MM.1S (cell line): ENCODE measurements around the gene POU5F1.
"Not testable (repeated sequence)": the region's sequence is repeated elsewhere in the genome, so short reads cannot be mapped to it uniquely, and the experiment has no call there.

ENCODE experiments used
- DNase-seq: peaks from one replicate; pipeline ENCODE4 v3.0.0-alpha.2; 2015
- H2AFZ ChIP-seq: fragments of 300-600 bp; sonication (generic); 2 replicates; pipeline ENCODE4 v1.6.0; 2016; ENCODE audit warnings: antibody characterized with exemption, low read length
- H3F3A ChIP-seq: fragments of 300-600 bp; sonication (generic); 2 replicates; pipeline ENCODE4 v1.6.1; 2016; ENCODE audit warnings: mild to moderate bottlenecking, antibody characterized with exemption, low read length, moderate library complexity, mixed read lengths; ENCODE audit not compliant: insufficient read depth
- H3K27ac ChIP-seq: fragments of 300-600 bp; sonication (generic); 2 replicates; pipeline ENCODE4 v1.5.1; 2016; ENCODE audit warnings: mild to moderate bottlenecking, low read length
- H3K27me3 ChIP-seq: fragments of 300-600 bp; sonication (generic); replicated peaks from 2 replicates; pipeline ENCODE4 v1.6.0; 2016; ENCODE audit warnings: low read length; ENCODE audit not compliant: insufficient read depth
- H3K36me3 ChIP-seq: fragments of 300-600 bp; sonication (generic); replicated peaks from 2 replicates; pipeline ENCODE4 v1.6.1; 2016; ENCODE audit warnings: mild to moderate bottlenecking, low read length, mixed read lengths; ENCODE audit not compliant: insufficient read depth
- H3K4me1 ChIP-seq: fragments of 300-600 bp; sonication (generic); 2 replicates; pipeline ENCODE4 v1.6.1; 2016; ENCODE audit warnings: low read length, mixed read lengths
- H3K4me2 ChIP-seq: fragments of 300-600 bp; sonication (generic); 2 replicates; pipeline ENCODE4 v1.6.0; 2016; ENCODE audit warnings: low read depth, low read length
- H3K4me3 ChIP-seq: fragments of 300-600 bp; sonication (generic); 2 replicates; pipeline ENCODE4 v1.5.1; 2016; ENCODE audit warnings: low read length, mixed read lengths
- H3K79me2 ChIP-seq: fragments of 300-600 bp; sonication (generic); 2 replicates; pipeline ENCODE4 v1.6.1; 2016; ENCODE audit warnings: mixed run types, low read length, mixed read lengths
- H3K9ac ChIP-seq: fragments of 300-600 bp; sonication (generic); 2 replicates; pipeline ENCODE4 v1.6.1; 2016; ENCODE audit warnings: low read length, mixed read lengths
- H3K9me2 ChIP-seq: fragments of 300-600 bp; sonication (generic); replicated peaks from 2 replicates; pipeline ENCODE4 v1.6.1; 2016; ENCODE audit warnings: mild to moderate bottlenecking, low read length, mixed read lengths; ENCODE audit not compliant: insufficient read depth
- H3K9me3 ChIP-seq: fragments of 300-600 bp; sonication (generic); replicated peaks from 2 replicates; pipeline ENCODE4 v1.6.1; 2016; ENCODE audit warnings: mild to moderate bottlenecking, low read length, mixed read lengths; ENCODE audit not compliant: insufficient read depth
- H4K20me1 ChIP-seq: fragments of 300-600 bp; sonication (generic); 2 replicates; pipeline ENCODE4 v1.6.1; 2016; ENCODE audit warnings: mild to moderate bottlenecking, low read length, moderate library complexity, mixed read lengths; ENCODE audit not compliant: insufficient read depth
- CTCF ChIP-seq: fragments of 300-600 bp; sonication (generic); IDR thresholded peaks from 2 replicates; pipeline ENCODE4 v1.5.1; 2016; ENCODE audit warnings: antibody characterized with exemption, low read length, mixed read lengths
- EZH2 ChIP-seq: fragments of 300-600 bp; sonication (generic); optimal IDR thresholded peaks from 2 replicates; pipeline ENCODE3; 2017; ENCODE audit warnings: low read depth, mild to moderate bottlenecking, antibody characterized with exemption, low read length, mixed read lengths
- EZH2phosphoT487 ChIP-seq: fragments of 300-600 bp; sonication (generic); IDR thresholded peaks from 2 replicates; pipeline ENCODE4 v1.6.1; 2018; ENCODE audit warnings: antibody characterized with exemption, low read length

The POU5F1 gene

GRCh38 chr6:31193206-31193605 lies 22.7 kb upstream of the POU5F1 start:
- no peaks in the 10 kb centered on the region for H3K9me3 ChIP-seq
- no peak for TF ChIP-seq CTCF
- TF ChIP-seq EZH2: no peak
- TF ChIP-seq EZH2phosphoT487: no peak
- 0 out of 2 replicates have a peak, but pooled peaks cover 2% of the 10 kb centered on the region for H3K79me2 ChIP-seq
- H3K27me3 ChIP-seq: no peaks in the 10 kb centered on the region
- H3K9ac ChIP-seq: no peak overlapping the region
- H3K9me2 ChIP-seq: no peaks in the 10 kb centered on the region
- H3F3A ChIP-seq: peaks cover 23% of the 10 kb centered on the region; the same call in 1 of the 2 replicates
- peaks cover 3% of the 10 kb centered on the region; the same call in 1 of the 2 replicates for H3K4me1 ChIP-seq
- no peaks in the 10 kb centered on the region for H3K36me3 ChIP-seq
- no peaks in the 10 kb centered on the region for H4K20me1 ChIP-seq
- no peak overlapping the region for H3K27ac ChIP-seq
- H3K4me3 ChIP-seq: no peak overlapping the region
- no peak for DNase-seq
- no peak overlapping the region for H2AFZ ChIP-seq
- H3K4me2 ChIP-seq: no peak overlapping the region

- H3K36me3 ChIP-seq, H3K4me1 ChIP-seq, H2AFZ ChIP-seq, H3K9me3 ChIP-seq, H3K27me3 ChIP-seq, H3K4me3 ChIP-seq, H3K9ac ChIP-seq, H3K4me2 ChIP-seq, H3K9me2 ChIP-seq, H3K79me2 ChIP-seq, H4K20me1 ChIP-seq, H3K27ac ChIP-seq: not testable (repeated sequence)
- TF ChIP-seq CTCF: peak; percentile 57
- DNase-seq: peak; percentile 84
- H3F3A ChIP-seq: peaks cover 19% of the 10 kb centered on the region; the same call in 1 of the 2 replicates
Observed at GRCh38 chr6:31192431-31193105, 22.1 kb upstream of the POU5F1 start.

DNA sequence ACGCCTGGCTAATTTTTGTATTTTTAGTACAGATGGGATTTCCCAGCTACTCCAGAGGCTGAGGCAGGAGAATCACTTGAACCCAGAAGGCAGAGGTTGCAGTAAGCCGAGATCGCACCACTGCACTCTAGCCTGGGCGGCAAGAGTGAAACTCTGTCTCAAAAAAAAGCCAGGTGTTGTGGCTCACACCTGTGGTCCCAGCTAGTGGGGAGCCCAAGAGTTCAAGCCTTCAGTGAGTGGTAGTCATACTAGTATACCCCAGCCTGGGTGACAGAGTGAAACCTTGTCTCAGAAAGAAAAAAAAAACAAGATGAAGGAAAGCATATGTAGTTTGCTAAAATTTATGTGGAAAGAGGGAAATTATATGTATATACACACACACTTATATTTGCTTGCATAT lies 20.0 kb upstream of the POU5F1 start:
- no peaks in the 10 kb centered on the region for H3K9me3 ChIP-seq
- no peak overlapping the region for H3K4me3 ChIP-seq
- no peaks in the 10 kb centered on the region for H4K20me1 ChIP-seq
- H3K27ac ChIP-seq: peak overlapping the region; percentile 55; the same call in 1 of the 2 replicates
- peaks cover 15% of the 10 kb centered on the region; the same call in 1 of the 2 replicates for H3F3A ChIP-seq
- H3K36me3 ChIP-seq: no peaks in the 10 kb centered on the region
- H2AFZ ChIP-seq: no peak overlapping the region
- TF ChIP-seq EZH2: no peak
- TF ChIP-seq CTCF: no peak
- no peak for TF ChIP-seq EZH2phosphoT487
- no peak overlapping the region for H3K9ac ChIP-seq
- H3K4me1 ChIP-seq: peaks cover 3% of the 10 kb centered on the region; the same call in 1 of the 2 replicates
- H3K4me2 ChIP-seq: peak overlapping the region; percentile 34; the same call in 1 of the 2 replicates
- 0 out of 2 replicates have a peak, but pooled peaks cover 2% of the 10 kb centered on the region for H3K79me2 ChIP-seq
- no peaks in the 10 kb centered on the region for H3K9me2 ChIP-seq
- peak; percentile 88 for DNase-seq
- no peaks in the 10 kb centered on the region for H3K27me3 ChIP-seq

GRCh38 chr6:31189223-31189622 lies 18.7 kb upstream of the POU5F1 start:
- not testable (repeated sequence) for H3K9me3 ChIP-seq, DNase-seq, H3K36me3 ChIP-seq, H3K9me2 ChIP-seq, H3K27me3 ChIP-seq, H3K27ac ChIP-seq, H2AFZ ChIP-seq, H3K4me2 ChIP-seq, H3K4me1 ChIP-seq, H3K79me2 ChIP-seq, H4K20me1 ChIP-seq, H3K4me3 ChIP-seq, H3K9ac ChIP-seq
- peaks cover 15% of the 10 kb centered on the region; the same call in 1 of the 2 replicates for H3F3A ChIP-seq
